Fibroblast of the conjunctiva (primary cell): Measurements from ENCODE around the gene CDHR2.
"Not testable (repeated sequence)": the region's sequence is repeated elsewhere in the genome, so short reads cannot be mapped to it uniquely, and the experiment has no call there.

ENCODE experiments used
- DNase-seq: peaks from one replicate; pipeline ENCODE4 v3.0.0-alpha.2; 2010; ENCODE audit warnings: low read depth

CDHR2 gene

DNA sequence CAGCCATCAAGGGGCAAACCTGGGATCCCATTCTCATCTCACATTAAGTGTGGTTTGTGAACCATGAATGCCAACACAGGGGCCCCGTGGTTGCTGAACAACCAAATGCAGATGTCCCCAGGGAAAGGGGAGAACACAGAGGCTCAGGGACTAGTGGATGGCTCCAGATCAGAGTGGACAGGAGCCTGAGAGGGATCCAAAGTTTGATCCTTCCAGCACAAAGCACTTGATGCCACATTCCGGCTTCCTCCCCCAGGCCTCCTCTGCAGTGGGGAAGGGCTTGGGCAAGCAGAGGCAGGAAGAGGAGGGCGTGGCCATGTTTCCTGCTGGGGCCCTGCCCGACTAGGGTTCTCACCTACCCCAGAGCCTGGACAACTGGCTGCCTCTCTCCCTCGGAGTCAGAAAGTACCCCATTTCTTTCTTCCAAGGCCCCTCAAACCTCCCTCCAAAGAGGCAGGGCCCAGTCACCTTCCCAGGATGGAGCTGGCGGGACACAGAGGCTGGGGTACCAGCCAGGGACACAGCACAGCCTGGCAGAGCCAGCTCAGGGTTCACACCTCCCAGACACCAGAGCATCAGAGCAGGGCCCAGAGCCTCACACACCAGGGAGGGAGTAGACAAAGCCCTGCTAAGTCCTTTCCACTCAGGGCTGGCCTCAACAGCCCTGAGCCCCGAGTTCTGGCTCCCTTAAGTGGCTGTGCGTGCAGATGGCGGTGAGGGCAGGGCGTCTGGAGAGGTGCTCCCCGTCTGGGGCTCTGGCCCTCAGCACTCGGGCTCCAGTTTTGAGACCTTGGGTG lies 7.6 kb upstream of the CDHR2 start:
- DNase-seq: no peak

DNA sequence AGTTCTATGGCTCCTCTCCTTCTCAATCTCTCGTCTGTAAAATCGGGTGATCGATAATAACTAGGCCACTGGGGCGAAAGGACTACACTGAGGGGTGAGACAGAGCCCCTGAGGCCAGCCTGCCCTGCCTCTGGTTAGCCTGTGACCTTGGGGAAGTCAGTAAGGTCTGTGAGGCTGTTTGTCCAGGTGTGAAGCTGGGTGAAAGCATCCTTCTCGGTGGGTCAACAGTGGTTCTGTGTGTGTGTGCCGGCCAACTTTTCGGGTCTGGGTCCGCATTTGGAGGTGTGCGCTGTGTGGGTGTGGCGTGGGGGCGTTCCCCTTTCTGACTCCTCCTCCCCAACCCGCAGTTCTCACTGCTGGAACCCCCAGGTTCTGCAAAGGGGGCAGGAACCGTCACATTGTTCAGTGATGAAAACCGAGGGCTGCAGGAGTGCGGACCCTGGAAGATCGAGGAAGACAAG lies 7.0 kb upstream of the CDHR2 start:
- DNase-seq: no peak

DNA sequence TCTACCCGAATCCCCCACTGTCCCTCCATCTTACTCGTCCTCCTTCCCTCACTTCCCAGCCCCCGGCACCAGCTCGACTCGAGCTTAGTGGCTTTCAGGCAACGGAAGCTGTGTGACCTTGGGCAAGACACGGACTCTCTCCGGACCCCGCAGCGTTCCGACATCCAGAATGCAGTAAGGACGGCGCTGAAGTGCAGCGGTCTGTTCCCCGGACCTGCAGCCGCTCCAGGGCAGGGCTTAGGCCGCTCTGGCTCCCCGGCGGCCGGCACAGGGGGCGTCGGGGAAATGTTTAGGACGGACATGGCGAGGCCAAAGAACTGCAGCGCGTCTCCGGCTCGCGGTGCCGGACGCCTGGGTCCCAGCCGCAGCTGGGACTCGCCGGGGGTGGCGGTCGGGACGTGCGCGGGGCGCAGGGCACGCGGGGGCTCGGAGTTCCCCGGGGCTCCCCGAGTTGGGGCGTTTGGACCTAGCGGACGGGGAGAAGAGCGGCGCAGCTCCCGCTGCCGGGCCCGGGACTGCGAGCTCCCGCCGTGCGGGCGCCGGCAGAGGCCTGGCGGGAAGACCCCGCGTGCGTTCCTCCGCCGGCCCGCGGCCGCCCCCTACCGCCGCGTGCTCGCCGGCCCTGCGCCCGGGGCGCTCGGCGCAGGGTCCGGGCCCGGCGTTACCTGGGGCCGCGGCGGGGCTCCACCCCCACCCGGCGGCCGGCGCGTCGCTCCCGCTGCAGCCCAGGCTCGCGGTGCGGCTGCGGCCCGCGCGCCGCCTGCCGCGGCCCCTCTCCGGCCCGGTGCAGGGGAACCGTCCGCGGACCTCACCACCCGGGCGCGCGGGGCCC lies 6.3 kb upstream of the CDHR2 start:
- no peak for DNase-seq

DNA sequence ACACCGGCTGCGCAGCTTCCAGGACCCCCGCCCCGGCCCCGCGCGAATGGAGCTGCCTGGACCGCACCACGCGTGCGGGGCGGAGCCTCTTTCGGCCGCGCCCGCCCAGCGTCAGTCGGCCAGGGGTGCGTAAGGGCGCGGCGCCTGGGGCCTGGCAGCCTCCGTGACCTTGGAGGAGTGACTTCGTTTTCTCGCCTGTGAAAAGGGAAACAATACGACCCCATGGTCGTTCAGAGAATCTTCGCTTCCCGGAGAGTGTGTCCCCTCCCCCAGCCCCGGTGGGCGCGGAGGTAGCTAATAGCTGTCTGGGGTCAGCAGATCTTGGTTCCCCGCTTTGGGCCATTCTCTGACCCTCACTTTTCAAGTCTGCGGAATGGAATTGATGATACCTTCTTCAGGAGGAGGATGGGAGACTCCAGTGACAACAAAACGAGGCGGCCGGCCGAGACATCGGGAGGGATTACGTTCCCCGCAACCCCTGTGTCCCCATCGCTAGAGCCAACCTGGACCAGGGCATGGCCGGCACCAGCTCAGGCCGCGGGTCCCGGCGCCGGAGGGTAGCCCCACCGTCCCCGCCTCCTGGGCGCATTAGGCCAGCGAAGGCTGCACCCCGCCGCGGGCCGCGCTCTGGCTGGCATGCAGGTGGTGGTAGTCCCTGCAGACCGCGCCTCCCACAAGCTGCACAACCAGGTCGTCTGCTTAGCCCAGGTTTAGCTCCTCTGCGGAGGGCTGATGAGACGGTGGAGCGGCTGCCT lies 5.5 kb upstream of the CDHR2 start:
- DNase-seq: no peak

DNA sequence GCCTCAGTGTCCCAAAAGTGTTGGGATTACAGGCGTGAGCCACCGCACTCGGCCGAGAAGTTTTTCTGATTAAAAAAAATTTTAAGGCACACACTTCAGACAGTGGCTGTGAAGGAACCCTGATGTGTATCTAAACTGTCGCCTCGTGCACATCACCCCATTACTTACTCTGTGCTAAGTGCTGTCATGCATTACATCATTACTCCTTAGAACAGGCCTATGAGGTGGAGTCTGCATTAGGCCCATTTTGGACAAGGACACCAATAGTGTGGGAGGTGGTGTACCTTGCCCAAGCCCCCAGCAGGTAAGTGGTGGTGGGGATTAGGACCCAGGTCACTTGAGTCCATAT lies 3.8 kb upstream of the CDHR2 start:
- DNase-seq: no peak

DNA sequence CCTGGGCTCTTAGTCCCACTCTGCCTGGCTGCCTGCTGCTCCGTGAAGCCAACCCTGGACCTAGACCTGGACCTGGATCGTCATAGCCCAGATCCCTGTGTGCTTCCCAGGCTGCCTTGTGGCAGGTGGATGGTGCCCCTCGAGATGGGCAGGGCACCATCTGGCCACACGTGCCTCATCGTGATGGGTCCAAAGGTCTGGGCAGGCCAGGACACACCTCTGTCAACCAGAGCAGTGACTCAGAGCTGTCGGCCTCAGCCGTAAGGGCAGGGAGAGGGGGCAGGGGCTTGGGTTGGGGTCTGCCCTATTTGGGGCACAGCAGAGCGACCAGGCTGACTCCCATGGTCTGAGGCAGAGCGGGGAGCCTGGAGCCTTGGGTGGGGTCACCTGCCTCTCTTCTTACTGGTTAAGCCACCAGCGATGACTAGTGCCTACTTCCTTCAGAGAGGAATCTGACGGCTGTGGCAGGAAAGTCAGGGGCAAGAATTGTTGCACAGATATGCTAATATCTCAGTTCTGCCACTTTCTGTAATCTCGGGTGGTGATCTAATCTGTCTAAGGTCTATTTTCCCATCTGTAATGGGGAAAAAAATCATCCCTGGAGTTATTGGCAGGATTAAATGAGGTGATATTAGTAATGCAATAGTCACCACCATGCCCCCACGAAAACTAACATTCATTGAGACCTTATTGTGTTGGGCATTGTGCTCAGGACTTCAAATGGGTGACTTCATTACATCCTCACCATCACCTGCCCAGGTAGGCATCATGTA lies 3.2 kb upstream of the CDHR2 start:
- no peak for DNase-seq

DNA sequence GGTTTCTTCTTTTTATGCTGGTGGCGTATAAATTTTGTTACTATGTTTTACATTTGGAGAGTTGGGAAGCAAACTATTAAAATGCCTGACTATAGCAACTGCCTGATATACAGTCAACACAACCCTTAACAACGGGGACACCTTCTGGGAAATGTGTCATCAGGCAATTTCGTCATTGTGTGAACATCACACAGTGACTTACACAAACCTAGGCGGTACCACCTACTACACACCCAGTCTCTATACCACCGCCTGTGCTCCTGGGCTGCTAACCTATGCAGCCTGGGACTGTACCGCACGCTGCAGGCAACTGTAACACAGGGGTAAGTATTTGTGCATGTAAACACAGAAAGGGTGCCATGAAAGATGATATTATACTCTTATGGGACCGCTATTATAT lies 1.3 kb upstream of the CDHR2 start:
- no peak for DNase-seq

DNA sequence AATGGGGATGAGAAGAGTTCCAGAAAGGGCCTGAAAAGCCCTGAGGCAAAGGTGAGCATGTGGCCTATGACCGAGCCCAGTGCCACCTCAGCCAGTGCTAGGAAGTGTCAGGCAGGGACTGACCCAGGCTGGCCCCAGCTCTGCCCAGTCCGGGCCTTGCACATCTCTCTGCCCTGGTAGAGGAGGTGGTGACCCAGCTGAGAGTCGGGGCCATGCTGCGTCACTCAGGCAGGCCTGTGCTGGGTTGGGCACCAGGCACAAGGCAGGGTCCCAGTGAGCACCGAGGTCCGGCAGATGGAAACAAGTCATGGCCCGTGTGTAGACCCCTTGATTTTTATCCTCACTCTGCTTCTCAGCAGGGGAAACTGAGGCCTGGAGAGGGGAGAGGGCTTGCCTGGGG lies 729 bp downstream of the CDHR2 start:
- no peak for DNase-seq

DNA sequence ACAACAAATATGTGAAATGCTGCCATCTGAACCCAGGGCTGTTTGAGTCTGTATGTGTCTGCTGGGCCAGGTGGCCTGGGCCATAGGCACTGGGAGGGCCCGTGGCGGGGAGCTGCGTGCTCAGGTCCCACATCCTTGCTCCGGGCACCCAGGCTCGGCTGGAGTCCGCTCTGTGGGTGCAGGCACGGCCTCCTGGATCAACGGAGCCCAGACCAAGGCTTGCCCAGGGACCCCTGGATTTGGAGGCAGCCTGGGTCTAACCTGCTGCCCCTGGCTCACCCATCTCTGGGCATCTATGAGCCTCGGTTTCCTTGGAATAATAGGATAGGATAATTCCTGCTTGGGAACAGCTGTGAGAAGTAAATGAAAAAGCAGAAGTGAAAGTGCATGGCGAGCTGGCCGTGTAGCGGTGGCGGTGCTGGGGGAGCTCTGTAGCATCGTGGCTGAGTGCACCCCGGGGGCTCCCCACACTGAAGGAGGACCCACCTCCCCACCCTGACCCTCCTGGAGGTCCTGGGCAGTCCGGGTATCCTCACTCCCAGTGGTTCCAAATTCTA lies 1.2 kb downstream of the CDHR2 start:
- no peak for DNase-seq

DNA sequence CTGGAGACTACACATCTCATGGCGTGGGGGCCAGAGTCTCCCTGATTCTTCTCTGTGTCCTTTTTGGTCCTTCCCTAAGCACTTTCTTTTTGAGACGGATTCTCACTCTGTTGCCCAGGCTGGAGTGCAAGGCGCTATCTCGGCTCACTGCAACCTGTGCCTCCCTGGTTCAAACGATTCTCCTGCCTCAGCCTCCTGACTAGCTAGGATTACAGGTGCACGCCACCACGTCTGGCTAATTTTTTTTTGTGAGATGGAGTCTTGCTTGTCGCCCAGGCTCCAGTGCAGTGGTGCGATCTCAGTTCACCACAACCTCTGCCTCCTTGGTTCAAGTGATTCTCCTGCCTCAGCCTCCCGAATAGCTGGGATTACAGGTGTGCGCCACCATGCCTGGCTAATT lies 1.8 kb downstream of the CDHR2 start:
- DNase-seq: not testable (repeated sequence)

DNA sequence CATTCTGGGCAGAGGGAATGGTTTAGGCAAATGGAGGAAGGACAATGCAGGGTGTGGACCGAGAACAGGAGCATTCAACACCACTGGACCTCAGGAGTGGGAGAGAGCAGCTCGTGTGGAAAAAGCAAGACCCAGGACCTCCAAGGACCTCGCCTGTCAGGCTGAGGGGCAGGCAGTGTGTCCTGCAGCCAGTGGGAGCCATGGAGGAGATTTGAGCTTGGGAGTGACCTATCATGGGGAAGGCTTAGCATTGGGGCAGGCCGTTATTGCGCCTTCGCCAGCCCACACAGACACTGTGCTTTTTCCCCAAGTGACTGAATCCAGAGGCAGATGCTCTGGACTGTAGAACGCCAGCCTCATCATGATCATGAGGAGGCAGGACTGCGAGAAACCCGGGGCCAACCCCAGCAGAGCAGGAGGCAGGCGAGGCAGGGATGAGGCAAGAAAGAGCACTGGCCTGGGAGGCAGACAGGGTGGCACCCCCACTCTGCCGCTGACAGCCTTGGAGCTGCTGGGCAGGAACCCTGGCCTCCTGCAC lies 3.3 kb downstream of the CDHR2 start:
- no peak for DNase-seq

DNA sequence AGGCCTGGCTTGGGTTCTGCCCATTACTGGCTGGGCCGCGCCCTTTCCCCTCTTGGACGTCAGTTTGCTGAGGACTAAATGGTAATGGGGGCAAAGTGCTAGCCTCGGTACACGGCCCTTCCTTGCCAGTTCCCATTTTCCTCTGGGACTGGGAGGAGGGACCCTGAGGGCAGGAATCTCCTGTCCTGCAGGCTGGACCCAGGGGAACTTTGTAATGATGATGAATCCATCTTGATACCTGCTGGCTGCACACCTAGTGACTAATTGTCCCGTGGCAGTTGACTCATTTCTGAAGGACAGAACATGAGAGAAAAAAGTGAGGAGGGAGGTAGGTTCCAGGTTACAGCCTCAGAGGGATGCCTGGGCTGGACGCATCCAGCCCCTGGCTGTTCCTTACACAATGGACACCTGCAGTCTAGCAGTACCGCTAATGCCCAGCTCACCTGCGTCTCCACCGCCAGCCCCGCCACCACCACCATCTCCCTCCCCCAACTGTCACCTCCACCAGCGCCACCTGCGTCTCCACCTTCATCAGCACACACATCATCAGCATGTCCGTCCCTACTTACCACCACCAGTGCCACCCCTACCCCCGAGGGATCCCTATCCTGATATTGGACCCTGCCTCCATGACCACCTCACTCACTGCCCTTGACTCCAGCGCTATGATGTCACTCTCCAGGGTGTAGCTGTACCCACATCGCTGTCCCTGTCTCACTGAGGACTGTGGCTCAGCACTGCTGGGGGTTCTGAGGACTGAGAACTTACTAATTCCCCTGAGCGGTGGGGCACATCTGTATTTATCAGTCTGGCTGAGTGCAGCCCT lies 4.3 kb downstream of the CDHR2 start:
- no peak for DNase-seq

DNA sequence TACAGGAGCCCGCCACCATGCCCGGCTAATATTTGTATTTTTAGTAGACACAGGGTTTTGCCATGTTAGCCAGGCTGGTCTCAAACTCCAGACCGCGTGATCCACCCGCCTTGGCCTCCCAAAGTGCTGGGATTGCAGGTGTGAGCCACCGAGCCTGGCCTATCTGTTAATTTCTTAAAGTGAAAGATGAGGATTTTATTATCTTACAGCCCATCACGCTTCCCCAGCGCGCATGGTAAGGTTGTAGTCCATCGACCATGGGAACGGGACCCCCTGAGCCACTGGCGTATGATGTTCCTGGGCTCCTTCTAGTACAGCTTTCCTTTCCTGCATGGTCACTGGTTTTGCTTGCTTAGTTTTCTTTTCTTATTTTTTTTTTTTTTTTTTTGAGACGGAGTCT lies 8.7 kb downstream of the CDHR2 start:
- DNase-seq: no peak

DNA sequence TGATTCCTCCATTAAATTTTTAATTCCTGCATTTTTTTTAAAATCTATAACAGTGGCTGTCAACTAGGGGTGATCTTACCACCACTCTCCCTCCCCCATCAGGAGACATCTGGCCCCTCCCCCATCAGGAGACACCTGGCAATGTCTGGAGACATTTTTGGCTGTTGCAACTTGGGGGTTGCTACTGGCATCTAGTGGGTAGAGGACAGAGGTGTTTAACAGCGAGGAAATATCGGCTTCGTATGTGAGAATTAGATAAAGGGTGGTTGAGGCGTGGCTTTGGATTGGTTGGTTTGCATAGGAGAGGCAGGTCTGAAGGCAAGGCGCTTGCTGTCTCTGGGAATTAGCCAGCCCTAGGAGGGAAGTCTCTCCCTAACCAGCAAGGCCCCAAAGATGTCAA lies 10.5 kb downstream of the CDHR2 start:
- DNase-seq: no peak

DNA sequence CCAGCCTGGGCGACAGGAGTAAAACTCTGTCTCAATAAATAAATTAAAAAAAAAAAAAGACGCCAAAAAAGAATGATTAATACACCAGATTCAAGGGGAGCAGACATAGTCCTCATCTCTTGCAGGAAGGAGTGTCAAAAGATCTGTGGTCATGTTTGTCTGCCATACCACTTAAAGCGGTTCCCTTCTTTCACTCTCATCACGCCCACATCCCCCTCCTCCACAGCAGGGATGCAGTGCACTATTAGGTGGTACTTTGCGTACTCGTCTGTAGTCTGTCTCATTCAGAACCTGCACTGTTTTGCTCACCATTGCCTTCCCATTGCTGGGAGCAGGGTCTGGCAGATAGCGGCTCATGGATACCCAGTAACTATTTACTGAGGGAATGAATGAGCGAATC lies 11.2 kb downstream of the CDHR2 start:
- no peak for DNase-seq

DNA sequence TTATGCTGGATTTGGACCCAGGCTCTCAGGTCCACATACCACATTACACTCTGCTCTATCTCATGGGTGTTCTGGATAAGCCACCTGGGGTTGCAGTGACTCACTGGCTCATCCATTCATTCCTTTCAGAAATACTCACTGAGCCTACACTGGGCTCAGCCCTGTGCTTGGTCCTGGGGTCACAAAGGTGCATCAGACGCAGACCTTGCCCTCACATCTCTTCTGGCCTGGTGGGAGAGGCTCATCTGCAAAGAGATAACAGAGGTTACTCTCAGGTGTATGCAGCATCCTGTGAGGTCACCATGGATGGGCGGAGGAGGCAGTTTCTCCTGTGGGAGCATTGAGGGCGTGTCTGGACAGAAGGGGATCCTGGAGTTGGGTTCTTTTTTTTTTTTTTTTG lies 12.1 kb downstream of the CDHR2 start:
- no peak for DNase-seq

DNA sequence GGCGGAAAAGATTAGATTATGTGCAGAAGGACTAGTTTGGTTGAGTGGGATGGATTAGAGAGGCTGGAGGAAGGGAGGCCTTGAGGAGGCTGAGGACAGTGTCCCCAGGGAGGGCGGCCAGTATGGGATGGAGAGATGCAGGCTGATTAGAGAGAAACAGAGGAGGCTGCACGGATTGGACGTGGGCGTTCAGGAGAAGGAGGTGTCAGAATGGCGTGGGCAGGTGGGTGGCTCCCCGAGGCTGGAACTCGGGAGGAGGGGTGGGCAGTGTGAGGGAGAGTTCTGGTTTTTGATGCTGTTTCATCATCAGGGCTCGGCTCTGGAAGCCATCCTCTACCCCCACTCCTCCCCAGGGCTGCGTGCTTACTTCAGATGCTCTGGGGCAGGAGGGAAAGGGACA lies 13.0 kb downstream of the CDHR2 start:
- no peak for DNase-seq

DNA sequence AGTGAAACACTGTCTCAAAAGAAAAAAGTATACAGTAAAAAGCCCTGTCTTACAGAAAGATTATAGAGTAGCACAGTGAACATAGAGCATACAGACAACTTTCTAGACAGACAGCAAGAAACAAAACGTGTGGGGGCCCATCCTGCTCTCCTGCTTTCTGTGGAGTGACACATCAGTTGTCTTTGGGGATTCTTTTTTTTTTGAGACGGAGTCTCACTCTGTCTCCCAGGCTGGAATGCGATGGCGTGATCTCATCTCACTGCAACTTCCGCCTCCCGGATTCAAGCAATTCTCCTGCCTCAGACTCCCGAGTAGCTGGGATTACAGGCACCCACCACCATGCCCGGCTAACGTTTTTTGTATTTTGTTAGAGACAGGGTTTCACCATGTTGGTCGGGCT lies 14.9 kb downstream of the CDHR2 start:
- DNase-seq: no peak

DNA sequence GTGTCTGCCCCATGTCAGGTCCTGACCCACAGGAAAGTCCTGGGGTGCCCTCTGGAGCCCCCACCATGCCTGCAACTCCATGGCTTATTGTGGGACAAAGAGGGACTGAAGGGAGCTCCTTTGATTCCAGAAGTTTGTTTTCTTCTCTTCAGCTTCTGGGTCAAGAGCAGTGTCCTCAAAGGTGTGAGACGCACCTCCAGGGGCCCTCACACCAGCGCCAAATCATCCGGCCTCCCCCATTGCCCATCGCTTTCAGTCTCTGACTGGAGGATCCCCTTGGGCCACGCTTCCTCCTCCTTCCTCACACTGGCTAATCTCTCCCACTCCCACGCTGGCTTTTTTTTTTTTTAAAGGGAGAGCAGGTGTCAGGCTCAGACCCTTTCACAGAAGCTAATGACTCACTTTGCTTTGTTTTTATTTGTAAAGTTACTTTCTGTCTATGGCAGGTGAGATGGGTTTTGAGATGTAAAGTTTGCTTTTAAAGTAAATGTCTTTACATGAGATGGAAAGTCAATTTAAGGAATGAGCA lies 16.7 kb downstream of the CDHR2 start:
- no peak for DNase-seq

DNA sequence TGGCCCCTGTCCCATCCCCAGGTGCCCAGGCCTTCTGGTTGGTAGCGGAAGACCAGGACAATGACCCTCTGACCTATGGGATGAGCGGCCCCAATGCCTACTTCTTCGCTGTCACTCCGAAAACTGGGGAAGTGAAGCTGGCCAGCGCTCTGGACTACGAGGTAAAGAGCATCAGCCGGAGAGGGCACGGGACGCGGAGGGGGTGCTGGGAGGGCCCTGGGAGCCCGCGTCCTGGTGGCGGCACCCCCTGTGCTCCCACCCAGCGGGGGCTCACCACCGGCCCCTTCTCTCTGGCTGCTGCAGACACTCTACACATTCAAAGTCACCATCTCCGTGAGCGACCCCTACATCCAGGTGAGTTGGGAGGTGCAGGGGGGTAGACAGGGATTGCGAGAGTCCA lies 19.5 kb downstream of the CDHR2 start:
- no peak for DNase-seq
